Testis (tissue), 3 donors: ENCODE measurements around the gene TBC1D24. TPM values are rescaled to one million over a fixed set of nuclear protein-coding genes. Genes with fewer than 3 reads are reported as not detected.

ENCODE experiments used
- DNase-seq: peaks from one replicate; pipeline ENCODE4 v3.0.0-alpha.2; 2019
- H3K27ac ChIP-seq, 2 donors: fragments of 200-600 bp; sonication (generic); one replicate each; pipeline ENCODE4 v1.5.1; 2019
- H3K27me3 ChIP-seq: fragments of 200-600 bp; sonication (generic); one replicate; pipeline ENCODE4 v1.5.1; 2019
- H3K36me3 ChIP-seq: fragments of 200-600 bp; sonication (generic); one replicate; pipeline ENCODE4 v1.5.1; 2017; ENCODE audit warnings: low read depth; ENCODE audit errors: missing control alignments
- H3K4me1 ChIP-seq: fragments of 200-600 bp; sonication (generic); one replicate; pipeline ENCODE4 v1.5.1; 2019
- H3K4me3 ChIP-seq, 2 donors: fragments of 200-600 bp; sonication (generic); one replicate each; pipeline ENCODE4 v1.5.1; 2017 to 2019
- H3K9me3 ChIP-seq: fragments of 200-600 bp; sonication (generic); one replicate; pipeline ENCODE4 v1.5.1; 2017
- CTCF ChIP-seq, 3 experiments: fragments of 450-650 bp in 2 of 3; fragments of 200-600 bp in 1 of 3; sonication (generic) in 1 of 3; IDR thresholded peaks; one replicate each; pipeline ENCODE4 v1.5.1; 2016 to 2019; ENCODE audit warnings: antibody characterized with exemption in 3 of 3, mild to moderate bottlenecking in 2 of 3, moderate library complexity in 1 of 3
- POLR2A ChIP-seq: fragments of 450-650 bp; IDR thresholded peaks from one replicate; pipeline ENCODE4 v1.6.1; 2017; ENCODE audit warnings: antibody characterized with exemption, mild to moderate bottlenecking, moderate library complexity
- WGBS, 2 donors: methylation state at CpG; one replicate each; pipeline ENCODE4 v1.1.5; 2018; 5-methylcytosine and 5-hydroxymethylcytosine counted together
- intact Hi-C: fragments of 100-400 bp; cut with DNase I; formaldehyde crosslinking; loops from one replicate; pipeline ENCODE4 v1.15.1; 2023; ENCODE audit warnings: low total_unique reads
- polyA plus RNA-seq: library from polyadenylated mRNA; stranded (reverse); fragments of 350-450 nt; fragmentation: Illumina TruSeq; extraction: RNeasy Lipid Tissue Mini Kit (QIAGEN cat#74804); gene quantifications from one replicate; pipeline ENCODE4 v1.2.3, GENCODE V29; 2014; ENCODE audit warnings: low read depth, low replicate concordance; ENCODE audit not compliant: insufficient read depth
- total RNA-seq, 2 donors: library from RNA; depleted of rRNA; stranded (reverse); fragments of >200 nt; gene quantifications; one replicate each; pipeline ENCODE4 v1.2.3, GENCODE V29; 2016

TBC1D24 gene
- total and polyA plus RNA-seq, 3 donors from 2014 or later = 5.3 to 13.5 (median 11.2) TPM

GRCh38 chr16:2523801-2524231, 48.9 kb downstream of the TBC1D24 start:
- 91 to 93% methylated on average over 6 of the region's 6 CpGs for WGBS, 2 donors
- Histone ChIP-seq H3K36me3 (no peaks in the 10 kb centered on the region), H3K9me3 (no peaks in the 10 kb centered on the region), H3K27ac (no peak overlapping the region), H3K4me3 (no peak overlapping the region), H3K27me3 (no peaks in the 10 kb centered on the region), H3K4me1 (peaks cover 19% of the 10 kb centered on the region)
- TF ChIP-seq CTCF (IDR thresholded peaks at IDR 0.05) (no peak), POLR2A (no peak)
- intact Hi-C loops = no loop called here
- DNase-seq = no peak

- peaks cover 13% of the 10 kb centered on the region for H3K4me1 ChIP-seq
- intact Hi-C loops = no loop called here
- H3K27me3 ChIP-seq = no peaks in the 10 kb centered on the region
- DNase-seq = no peak
- no peaks in the 10 kb centered on the region for H3K36me3 ChIP-seq
- H3K27ac ChIP-seq = no peak overlapping the region
- H3K4me3 ChIP-seq = no peak overlapping the region
- TF ChIP-seq CTCF (IDR thresholded peaks at IDR 0.05) (no peak), POLR2A (no peak)
- WGBS, 2 donors = 91 to 92% methylated on average over 9 of the region's 9 CpGs
- H3K9me3 ChIP-seq = no peaks in the 10 kb centered on the region
Observed at GRCh38 chr16:2524339-2524938, 49.5 kb downstream of the TBC1D24 start.

GRCh38 chr16:2526135-2526534, 51.2 kb downstream of the TBC1D24 start:
- no peak for DNase-seq
- no peaks in the 10 kb centered on the region for H3K27me3 ChIP-seq
- WGBS, 2 donors = 89 to 92% methylated on average over 7 to 8 of the region's 8 CpGs

GRCh38 chr16:2527071-2527783, 52.3 kb downstream of the TBC1D24 start:
- Histone ChIP-seq H3K36me3 (no peaks in the 10 kb centered on the region), H3K9me3 (no peaks in the 10 kb centered on the region), H3K27me3 (no peaks in the 10 kb centered on the region), H3K27ac (no peak overlapping the region), H3K4me3 (no peak overlapping the region), H3K4me1 (no peaks in the 10 kb centered on the region)
- DNase-seq = no peak
- intact Hi-C loops = no loop called here
- WGBS, 2 donors = 88% methylated on average over 11 of the region's 12 CpGs; no CpG with 5 or more reads in 1 of the 2 donors
- TF ChIP-seq CTCF (IDR thresholded peaks at IDR 0.05) (no peak), POLR2A (no peak)

More at GRCh38 chr16:2526135-2526534, 51.2 kb downstream of the TBC1D24 start:
- Histone ChIP-seq H3K4me1 (peaks cover 3% of the 10 kb centered on the region), H3K4me3 (no peak overlapping the region), H3K36me3 (no peaks in the 10 kb centered on the region), H3K27ac (no peak overlapping the region), H3K9me3 (no peaks in the 10 kb centered on the region)
- TF ChIP-seq POLR2A (no peak), CTCF (IDR thresholded peaks at IDR 0.05) (no peak)
- intact Hi-C loops = no loop called here

- no peak for DNase-seq
- TF ChIP-seq POLR2A (no peak), CTCF (IDR thresholded peaks at IDR 0.05) (no peak)
- WGBS, 2 donors = 97% methylated on average over 6 to 24 of the region's 24 CpGs
- Histone ChIP-seq H3K4me3 (no peak overlapping the region), H3K27me3 (no peaks in the 10 kb centered on the region), H3K4me1 (no peaks in the 10 kb centered on the region), H3K36me3 (no peaks in the 10 kb centered on the region), H3K9me3 (no peaks in the 10 kb centered on the region), H3K27ac (no peak overlapping the region)
- intact Hi-C loops = no loop called here
Observed at GRCh38 chr16:2527784-2528100, 52.8 kb downstream of the TBC1D24 start.
